Gastrocnemius medialis (tissue), 4 donors: Measurements from ENCODE around the gene CCDC33.

ENCODE experiments used
- CTCF ChIP-seq, 5 experiments: fragments of 450-650 bp in 3 of 5; fragments of 200-600 bp in 2 of 5; sonication (generic) in 2 of 5; IDR thresholded peaks in 4 of 5; conservative IDR thresholded peaks in 1 of 5; 1 replicate in 4 of 5; 2 replicates in 1 of 5; pipeline ENCODE4 v1.5.1; 2016 to 2019; ENCODE audit warnings: antibody characterized with exemption in 5 of 5, mild to moderate bottlenecking in 3 of 5, moderate library complexity in 3 of 5
- POLR2A ChIP-seq, 2 donors: fragments of 450-650 bp; IDR thresholded peaks; one replicate each; pipeline ENCODE4 v1.6.1; 2017; ENCODE audit warnings: antibody characterized with exemption in 2 of 2, mild to moderate bottlenecking in 2 of 2, moderate library complexity in 2 of 2

DNA sequence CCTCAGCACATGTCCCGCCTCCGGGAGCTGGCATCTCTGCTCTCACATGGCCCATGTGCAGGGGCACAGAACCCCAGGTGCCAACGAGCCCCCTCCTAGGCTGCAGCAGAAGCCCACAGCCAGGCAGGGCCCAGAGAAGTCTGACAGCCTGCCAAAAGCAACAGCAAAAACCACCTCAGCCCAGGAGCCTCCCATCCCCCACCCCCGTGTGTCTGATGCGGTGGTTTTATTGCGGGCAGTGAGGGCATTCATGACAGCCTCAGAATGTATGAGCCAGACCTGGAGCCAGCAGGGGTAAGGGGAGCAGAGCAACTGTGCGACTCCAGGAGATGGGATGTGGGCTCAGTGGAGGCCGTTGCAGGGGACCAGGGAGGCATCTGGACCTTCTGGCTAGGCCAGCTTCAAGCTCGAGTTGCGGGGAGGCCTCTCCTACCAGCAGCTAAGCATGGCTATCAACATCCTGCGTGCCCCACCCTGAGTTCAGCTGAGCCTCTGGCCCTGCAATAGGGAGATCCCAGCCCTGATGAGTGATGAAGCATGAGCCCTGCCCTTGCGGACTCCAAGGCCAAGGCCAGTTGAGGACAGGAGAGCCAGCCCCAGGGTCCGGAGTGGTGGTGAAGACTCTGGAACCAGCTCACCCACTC lies 78.8 kb downstream of the CCDC33 start:
- TF ChIP-seq CTCF (IDR thresholded peaks at IDR 0.05 in 4 of 5, conservative IDR thresholded peaks at IDR 0.05 in 1 of 5) = no peak
- TF ChIP-seq POLR2A (IDR thresholded peaks at IDR 0.05) = no peak
